Panc1 (cell line): ENCODE results near the gene GLIPR1. TPM values are rescaled to one million over a fixed set of nuclear protein-coding genes. Genes with fewer than 3 reads are reported as not detected.

Experiments
- ATAC-seq: fragments of 200-7000 bp; cut with Tn5 transposase; 2 replicates; pipeline ENCODE4 v1.9.1; 2020; ENCODE audit warnings: mild to moderate bottlenecking, moderate library complexity
- BruUV-seq: library from RNA; stranded (reverse); fragments of 400-500 nt; replicated peaks from 2 replicates; lab custom pipeline; 2021; lab: Mats Ljungman, UMichigan
- CTCF ChIA-PET: fragments of 300-600 bp; sonication (Branson Sonifier 250); formaldehyde crosslinking; loops from one replicate; lab custom pipeline; 2022; ENCODE audit warnings: antibody characterized with exemption; lab: Charles Lee
- POLR2A ChIA-PET: fragments of 300-600 bp; sonication (Branson Sonifier 250); formaldehyde crosslinking; loops from one replicate; lab custom pipeline; 2022; ENCODE audit warnings: antibody characterized with exemption; lab: Charles Lee
- DNase-seq: peaks from one replicate; pipeline ENCODE4 v3.0.0-alpha.2; 2010; ENCODE audit warnings: low read depth, low spot score
- H3K27ac ChIP-seq: 2 replicates; pipeline ENCODE4 v1.5.1; 2011; ENCODE audit warnings: mild to moderate bottlenecking, low read length, inconsistent platforms
- H3K27me3 ChIP-seq: fragments of 200-500 bp; sonication (Bioruptor generic); 2 replicates; pipeline ENCODE4 v1.6.0; 2014; ENCODE audit warnings: low read length, inconsistent platforms; ENCODE audit not compliant: control insufficient read depth, insufficient read depth
- H3K36me3 ChIP-seq: fragments of 200-500 bp; sonication (Bioruptor generic); 2 replicates; pipeline ENCODE4 v1.5.1; 2014; ENCODE audit warnings: inconsistent platforms, mild to moderate bottlenecking, low read length, moderate library complexity; ENCODE audit not compliant: control insufficient read depth, insufficient read depth
- H3K4me1 ChIP-seq: 2 replicates; pipeline ENCODE4 v1.5.1; 2011; ENCODE audit warnings: inconsistent platforms, mild to moderate bottlenecking, low read length, moderate library complexity; ENCODE audit not compliant: control insufficient read depth, insufficient read depth
- H3K4me3 ChIP-seq, 2 experiments: 2 replicates each; pipeline ENCODE4 v1.5.1; 2011 to 2012; ENCODE audit warnings: low read depth in 2 of 2, low read length in 2 of 2, mild to moderate bottlenecking in 2 of 2, inconsistent platforms in 1 of 2, moderate library complexity in 1 of 2
- H3K9me3 ChIP-seq: fragments of 200-500 bp; sonication (Bioruptor generic); 2 replicates; pipeline ENCODE4 v1.5.1; 2014; ENCODE audit warnings: low read depth, mild to moderate bottlenecking, inconsistent platforms, low read length, moderate library complexity; ENCODE audit not compliant: control insufficient read depth, insufficient read depth
- POLR2AphosphoS5 ChIP-seq: IDR thresholded peaks from 2 replicates; pipeline ENCODE4 v1.6.1; 2012; ENCODE audit warnings: mild to moderate bottlenecking, low read depth, low read length, moderate library complexity
- SIN3A ChIP-seq: IDR thresholded peaks from 2 replicates; pipeline ENCODE4 v1.6.1; 2012; ENCODE audit warnings: low read depth, mild to moderate bottlenecking, low read length, moderate library complexity, borderline replicate concordance; ENCODE audit not compliant: insufficient read depth
- TCF7L2 ChIP-seq: IDR thresholded peaks from 2 replicates; pipeline ENCODE4 v1.6.1; 2011; ENCODE audit warnings: mild to moderate bottlenecking, low read depth, low read length, inconsistent platforms
- in situ Hi-C: cut with HindIII; loops from 2 replicates; pipeline ENCODE4 v1.10.0; 2016; ENCODE audit warnings: low sequenced_read_pairs, low pct_unique_long_range_greater_than_20kb
- intact Hi-C: fragments of 100-400 bp; cut with micrococcal nuclease; formaldehyde crosslinking; loops from one replicate; pipeline ENCODE4 v1.10.0; 2022; ENCODE audit not compliant: unreplicated experiment
- total RNA-seq: library from RNA; stranded (reverse); gene quantifications from one replicate; pipeline ENCODE4 v1.2.1, GENCODE V29; 2021; ENCODE audit not compliant: unreplicated experiment
- TF ChIP-seq, protein P1 (sequence below): fragments of 450-650 bp; IDR thresholded peaks from 2 replicates; pipeline ENCODE4 v1.5.1; 2017; ENCODE audit warnings: mild to moderate bottlenecking
- TF ChIP-seq, protein P2 (sequence below), 2 experiments: IDR thresholded peaks; 2 replicates each; pipeline ENCODE4 v1.6.1; 2011 to 2012; ENCODE audit warnings: low read depth in 2 of 2, control low read depth in 1 of 2, low read length in 1 of 2, mild to moderate bottlenecking in 1 of 2, moderate library complexity in 1 of 2; ENCODE audit not compliant: insufficient read depth in 1 of 2

Gene GLIPR1
- total RNA-seq, 1 experiment from 2014 or later: 11.5 TPM

DNA sequence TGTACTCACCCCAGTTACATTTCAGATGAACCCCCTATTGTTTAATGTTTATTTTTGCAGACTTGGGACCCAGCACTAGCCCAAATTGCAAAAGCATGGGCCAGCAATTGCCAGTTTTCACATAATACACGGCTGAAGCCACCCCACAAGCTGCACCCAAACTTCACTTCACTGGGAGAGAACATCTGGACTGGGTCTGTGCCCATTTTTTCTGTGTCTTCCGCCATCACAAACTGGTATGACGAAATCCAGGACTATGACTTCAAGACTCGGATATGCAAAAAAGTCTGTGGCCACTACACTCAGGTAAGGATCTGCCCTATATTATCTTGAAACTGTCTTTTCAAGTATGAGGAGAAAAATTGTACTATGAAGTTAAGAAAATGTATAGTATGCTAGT, 1.2 kb downstream of the GLIPR1 start:
- no peaks in the 10 kb centered on the region for H3K36me3 ChIP-seq
- in situ Hi-C loops: no loop called here
- H3K4me3 ChIP-seq: peak overlapping the region; percentile 45 to 70
- intact Hi-C loops: loop anchor here (5.0 to 10.0 kb wide), 3 partner anchors 89 to 787 kb away; partner anchors contain the start of genes CAPS2, GLIPR1L1 and GLIPR1L2
- H3K4me1 ChIP-seq: peaks cover 32% of the 10 kb centered on the region
- peak overlapping the region; percentile 90 for H3K27ac ChIP-seq
- ATAC-seq (no peak), DNase-seq (no peak)
- TF ChIP-seq, protein P1, sequence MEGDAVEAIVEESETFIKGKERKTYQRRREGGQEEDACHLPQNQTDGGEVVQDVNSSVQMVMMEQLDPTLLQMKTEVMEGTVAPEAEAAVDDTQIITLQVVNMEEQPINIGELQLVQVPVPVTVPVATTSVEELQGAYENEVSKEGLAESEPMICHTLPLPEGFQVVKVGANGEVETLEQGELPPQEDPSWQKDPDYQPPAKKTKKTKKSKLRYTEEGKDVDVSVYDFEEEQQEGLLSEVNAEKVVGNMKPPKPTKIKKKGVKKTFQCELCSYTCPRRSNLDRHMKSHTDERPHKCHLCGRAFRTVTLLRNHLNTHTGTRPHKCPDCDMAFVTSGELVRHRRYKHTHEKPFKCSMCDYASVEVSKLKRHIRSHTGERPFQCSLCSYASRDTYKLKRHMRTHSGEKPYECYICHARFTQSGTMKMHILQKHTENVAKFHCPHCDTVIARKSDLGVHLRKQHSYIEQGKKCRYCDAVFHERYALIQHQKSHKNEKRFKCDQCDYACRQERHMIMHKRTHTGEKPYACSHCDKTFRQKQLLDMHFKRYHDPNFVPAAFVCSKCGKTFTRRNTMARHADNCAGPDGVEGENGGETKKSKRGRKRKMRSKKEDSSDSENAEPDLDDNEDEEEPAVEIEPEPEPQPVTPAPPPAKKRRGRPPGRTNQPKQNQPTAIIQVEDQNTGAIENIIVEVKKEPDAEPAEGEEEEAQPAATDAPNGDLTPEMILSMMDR: no peak
- TF ChIP-seq TCF7L2 (no peak), POLR2AphosphoS5 (no peak), SIN3A (no peak)
- TF ChIP-seq, protein P2, sequence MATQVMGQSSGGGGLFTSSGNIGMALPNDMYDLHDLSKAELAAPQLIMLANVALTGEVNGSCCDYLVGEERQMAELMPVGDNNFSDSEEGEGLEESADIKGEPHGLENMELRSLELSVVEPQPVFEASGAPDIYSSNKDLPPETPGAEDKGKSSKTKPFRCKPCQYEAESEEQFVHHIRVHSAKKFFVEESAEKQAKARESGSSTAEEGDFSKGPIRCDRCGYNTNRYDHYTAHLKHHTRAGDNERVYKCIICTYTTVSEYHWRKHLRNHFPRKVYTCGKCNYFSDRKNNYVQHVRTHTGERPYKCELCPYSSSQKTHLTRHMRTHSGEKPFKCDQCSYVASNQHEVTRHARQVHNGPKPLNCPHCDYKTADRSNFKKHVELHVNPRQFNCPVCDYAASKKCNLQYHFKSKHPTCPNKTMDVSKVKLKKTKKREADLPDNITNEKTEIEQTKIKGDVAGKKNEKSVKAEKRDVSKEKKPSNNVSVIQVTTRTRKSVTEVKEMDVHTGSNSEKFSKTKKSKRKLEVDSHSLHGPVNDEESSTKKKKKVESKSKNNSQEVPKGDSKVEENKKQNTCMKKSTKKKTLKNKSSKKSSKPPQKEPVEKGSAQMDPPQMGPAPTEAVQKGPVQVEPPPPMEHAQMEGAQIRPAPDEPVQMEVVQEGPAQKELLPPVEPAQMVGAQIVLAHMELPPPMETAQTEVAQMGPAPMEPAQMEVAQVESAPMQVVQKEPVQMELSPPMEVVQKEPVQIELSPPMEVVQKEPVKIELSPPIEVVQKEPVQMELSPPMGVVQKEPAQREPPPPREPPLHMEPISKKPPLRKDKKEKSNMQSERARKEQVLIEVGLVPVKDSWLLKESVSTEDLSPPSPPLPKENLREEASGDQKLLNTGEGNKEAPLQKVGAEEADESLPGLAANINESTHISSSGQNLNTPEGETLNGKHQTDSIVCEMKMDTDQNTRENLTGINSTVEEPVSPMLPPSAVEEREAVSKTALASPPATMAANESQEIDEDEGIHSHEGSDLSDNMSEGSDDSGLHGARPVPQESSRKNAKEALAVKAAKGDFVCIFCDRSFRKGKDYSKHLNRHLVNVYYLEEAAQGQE (IDR thresholded peaks at IDR 0.05; ENCODE audit: insufficient read depth in 1 of 2, low read depth in 2 of 2, low read length in 1 of 2): no peak
- no peaks in the 10 kb centered on the region for H3K9me3 ChIP-seq
- ChIA-PET CTCF (no interaction called here), POLR2A (no interaction called here)
- BruUV-seq: no TSS peak
- no peaks in the 10 kb centered on the region for H3K27me3 ChIP-seq

DNA sequence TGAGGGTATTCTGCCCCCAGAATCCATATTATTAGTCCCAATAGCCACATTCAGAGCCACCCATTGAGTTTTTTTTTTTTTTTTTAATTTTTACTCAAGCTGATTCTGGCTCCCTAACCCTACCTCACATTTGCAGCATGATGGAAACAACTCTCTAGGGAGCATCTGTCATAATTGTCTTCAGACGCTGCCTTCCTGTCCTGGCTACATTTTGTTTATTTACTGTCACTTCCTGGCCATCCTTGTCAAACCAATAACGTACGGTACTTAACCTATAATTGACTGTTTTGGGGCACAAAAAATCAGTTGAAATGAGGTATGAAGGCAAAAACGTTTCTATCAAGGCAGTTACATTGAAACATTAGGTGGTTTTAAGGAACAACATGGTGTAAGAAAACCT, 2.1 kb downstream of the GLIPR1 start:
- Histone ChIP-seq H3K4me3 (peak overlapping the region in 1 of 2 experiments; percentile 21; a peak in 2 of 4 replicates), H3K9me3 (no peaks in the 10 kb centered on the region), H3K36me3 (no peaks in the 10 kb centered on the region), H3K27me3 (no peaks in the 10 kb centered on the region), H3K27ac (peak overlapping the region; percentile 77; the same call in 1 of the 2 replicates), H3K4me1 (peaks cover 32% of the 10 kb centered on the region)
- ChIA-PET CTCF (no interaction called here), POLR2A (no interaction called here)
- intact Hi-C loops (loop anchor here (5.0 to 10.0 kb wide), 3 partner anchors 90 to 788 kb away; partner anchors contain the start of genes CAPS2, GLIPR1L1 and GLIPR1L2), in situ Hi-C loops (no loop called here)
- no TSS peak for BruUV-seq
- TF ChIP-seq, protein P2 (IDR thresholded peaks at IDR 0.05; ENCODE audit: insufficient read depth in 1 of 2, low read depth in 2 of 2, low read length in 1 of 2): no peak
- TF ChIP-seq, protein P1: no peak
- TF ChIP-seq POLR2AphosphoS5: no peak
- TF ChIP-seq SIN3A: no peak
- TF ChIP-seq TCF7L2: no peak
- ATAC-seq (no peak), DNase-seq (no peak)
